ENCODE data around the gene JMJD4. TPM values are rescaled to one million over a fixed set of nuclear protein-coding genes. Genes with fewer than 3 reads are reported as not detected.
A peak's percentile ranks its signal among the peaks of the same experiment; 100 is the strongest.

JMJD4 gene
- total RNA-seq, 1 donor from 2014 or later: 13.4 TPM

DNA sequence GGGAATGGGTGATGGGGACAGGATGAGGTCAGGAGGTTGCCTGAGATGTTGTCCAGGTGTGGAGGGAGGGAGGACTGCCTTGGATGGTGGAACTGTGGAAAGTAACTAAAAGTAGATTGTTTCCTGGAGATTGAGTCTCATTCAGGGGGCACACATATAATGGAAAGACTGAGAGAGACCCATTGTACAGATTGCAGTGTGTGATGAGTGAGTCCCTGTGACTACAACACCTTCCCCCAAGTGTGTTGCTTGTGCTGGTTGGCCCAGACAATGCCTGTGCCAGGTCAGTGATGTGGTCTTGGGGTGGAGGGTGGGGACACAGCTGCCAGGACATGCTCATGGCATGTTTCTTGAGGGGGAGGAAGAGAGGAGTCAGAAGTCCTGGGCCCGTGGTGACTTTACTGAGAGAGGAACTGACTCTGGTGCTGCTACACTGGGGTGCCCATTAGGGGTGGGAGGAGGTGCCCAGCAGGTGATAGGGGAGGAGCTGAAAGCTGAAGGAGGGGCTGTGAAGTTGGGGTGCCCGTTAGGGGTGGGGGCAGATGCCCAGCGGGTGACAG lies 5.4 kb upstream of the JMJD4 start:
- Mint-ChIP-seq H3K4me3 (ENCODE audit: unreplicated experiment) (peak overlapping the region; percentile 60), H3K9me3 (ENCODE audit: unreplicated experiment) (no peaks in the 10 kb centered on the region), H3K36me3 (ENCODE audit: low read depth, unreplicated experiment) (peaks cover 5% of the 10 kb centered on the region), H3K27me3 (ENCODE audit: unreplicated experiment) (peaks cover 17% of the 10 kb centered on the region), H3K4me1 (ENCODE audit: unreplicated experiment) (peaks cover 2% of the 10 kb centered on the region), H3K27ac (ENCODE audit: unreplicated experiment) (no peak overlapping the region)
- TF ChIP-seq, protein P1, sequence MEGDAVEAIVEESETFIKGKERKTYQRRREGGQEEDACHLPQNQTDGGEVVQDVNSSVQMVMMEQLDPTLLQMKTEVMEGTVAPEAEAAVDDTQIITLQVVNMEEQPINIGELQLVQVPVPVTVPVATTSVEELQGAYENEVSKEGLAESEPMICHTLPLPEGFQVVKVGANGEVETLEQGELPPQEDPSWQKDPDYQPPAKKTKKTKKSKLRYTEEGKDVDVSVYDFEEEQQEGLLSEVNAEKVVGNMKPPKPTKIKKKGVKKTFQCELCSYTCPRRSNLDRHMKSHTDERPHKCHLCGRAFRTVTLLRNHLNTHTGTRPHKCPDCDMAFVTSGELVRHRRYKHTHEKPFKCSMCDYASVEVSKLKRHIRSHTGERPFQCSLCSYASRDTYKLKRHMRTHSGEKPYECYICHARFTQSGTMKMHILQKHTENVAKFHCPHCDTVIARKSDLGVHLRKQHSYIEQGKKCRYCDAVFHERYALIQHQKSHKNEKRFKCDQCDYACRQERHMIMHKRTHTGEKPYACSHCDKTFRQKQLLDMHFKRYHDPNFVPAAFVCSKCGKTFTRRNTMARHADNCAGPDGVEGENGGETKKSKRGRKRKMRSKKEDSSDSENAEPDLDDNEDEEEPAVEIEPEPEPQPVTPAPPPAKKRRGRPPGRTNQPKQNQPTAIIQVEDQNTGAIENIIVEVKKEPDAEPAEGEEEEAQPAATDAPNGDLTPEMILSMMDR (IDR thresholded peaks at IDR 0.05; ENCODE audit: unreplicated experiment): no peak
- DNase-seq (ENCODE audit: low spot score): no peak

DNA sequence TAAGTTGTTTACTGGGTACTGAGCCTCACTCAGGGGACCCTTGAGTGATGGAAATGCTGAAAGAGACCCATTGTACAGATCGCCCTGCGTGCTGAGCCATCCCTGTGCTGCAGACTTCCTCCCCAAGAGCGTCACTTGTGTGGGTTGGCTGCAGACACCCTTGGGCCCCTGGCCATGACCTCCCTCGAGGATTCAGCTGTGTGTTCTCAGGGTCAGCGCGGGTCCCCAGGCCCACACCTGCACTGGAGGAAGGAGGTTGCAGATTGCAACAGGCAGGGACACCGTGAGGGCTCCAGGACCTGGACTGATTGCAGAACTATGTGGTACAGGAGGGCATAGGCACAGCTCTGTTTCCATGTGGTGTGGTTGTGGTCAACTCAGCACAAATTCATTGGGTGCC lies 4.5 kb upstream of the JMJD4 start:
- no peak overlapping the region for H3K27ac Mint-ChIP-seq (ENCODE audit: unreplicated experiment)
- H3K36me3 Mint-ChIP-seq (ENCODE audit: low read depth, unreplicated experiment): peaks cover 5% of the 10 kb centered on the region
- H3K27me3 Mint-ChIP-seq (ENCODE audit: unreplicated experiment): peaks cover 16% of the 10 kb centered on the region
- no peak for DNase-seq (ENCODE audit: low spot score)
- peaks cover 3% of the 10 kb centered on the region for H3K4me1 Mint-ChIP-seq (ENCODE audit: unreplicated experiment)
- TF ChIP-seq, protein P1 (IDR thresholded peaks at IDR 0.05; ENCODE audit: unreplicated experiment): no peak
- no peak overlapping the region for H3K4me3 Mint-ChIP-seq (ENCODE audit: unreplicated experiment)
- no peaks in the 10 kb centered on the region for H3K9me3 Mint-ChIP-seq (ENCODE audit: unreplicated experiment)

DNA sequence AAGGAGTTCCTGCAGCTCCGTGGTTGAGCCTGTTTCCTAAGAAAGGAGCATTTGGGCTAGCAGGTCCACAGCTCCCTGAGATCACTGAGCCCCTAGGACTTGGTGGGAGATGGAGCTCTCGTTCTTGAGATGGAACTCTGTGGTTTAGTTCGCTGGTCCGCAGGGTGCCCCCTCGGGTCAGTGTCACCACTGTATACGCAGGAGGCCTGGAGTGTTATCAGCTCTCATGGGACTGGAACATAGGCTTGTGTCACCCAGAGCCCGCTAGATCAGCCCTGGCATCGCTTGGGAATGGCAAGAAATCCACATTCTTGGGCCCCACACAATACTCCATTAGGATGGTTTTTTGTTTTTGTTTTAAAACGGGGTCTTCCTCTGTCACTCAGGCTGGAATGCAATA lies 3.7 kb upstream of the JMJD4 start:
- Mint-ChIP-seq H3K9me3 (ENCODE audit: unreplicated experiment) (no peaks in the 10 kb centered on the region), H3K27ac (ENCODE audit: unreplicated experiment) (no peak overlapping the region), H3K27me3 (ENCODE audit: unreplicated experiment) (peaks cover 14% of the 10 kb centered on the region), H3K36me3 (ENCODE audit: low read depth, unreplicated experiment) (peaks cover 10% of the 10 kb centered on the region), H3K4me3 (ENCODE audit: unreplicated experiment) (no peak overlapping the region), H3K4me1 (ENCODE audit: unreplicated experiment) (peaks cover 8% of the 10 kb centered on the region)
- TF ChIP-seq, protein P1 (IDR thresholded peaks at IDR 0.05; ENCODE audit: unreplicated experiment): no peak
- no peak for DNase-seq (ENCODE audit: low spot score)

GRCh38 chr1:227736814-227737432 lies 1.8 kb upstream of the JMJD4 start:
- Mint-ChIP-seq H3K4me3 (ENCODE audit: unreplicated experiment) (peak overlapping the region; percentile 69), H3K27ac (ENCODE audit: unreplicated experiment) (no peak overlapping the region), H3K4me1 (ENCODE audit: unreplicated experiment) (peaks cover 10% of the 10 kb centered on the region), H3K36me3 (ENCODE audit: low read depth, unreplicated experiment) (peaks cover 10% of the 10 kb centered on the region), H3K27me3 (ENCODE audit: unreplicated experiment) (peaks cover 13% of the 10 kb centered on the region), H3K9me3 (ENCODE audit: unreplicated experiment) (no peaks in the 10 kb centered on the region)
- TF ChIP-seq, protein P1 (IDR thresholded peaks at IDR 0.05; ENCODE audit: unreplicated experiment): no peak
- DNase-seq (ENCODE audit: low spot score): no peak

DNA sequence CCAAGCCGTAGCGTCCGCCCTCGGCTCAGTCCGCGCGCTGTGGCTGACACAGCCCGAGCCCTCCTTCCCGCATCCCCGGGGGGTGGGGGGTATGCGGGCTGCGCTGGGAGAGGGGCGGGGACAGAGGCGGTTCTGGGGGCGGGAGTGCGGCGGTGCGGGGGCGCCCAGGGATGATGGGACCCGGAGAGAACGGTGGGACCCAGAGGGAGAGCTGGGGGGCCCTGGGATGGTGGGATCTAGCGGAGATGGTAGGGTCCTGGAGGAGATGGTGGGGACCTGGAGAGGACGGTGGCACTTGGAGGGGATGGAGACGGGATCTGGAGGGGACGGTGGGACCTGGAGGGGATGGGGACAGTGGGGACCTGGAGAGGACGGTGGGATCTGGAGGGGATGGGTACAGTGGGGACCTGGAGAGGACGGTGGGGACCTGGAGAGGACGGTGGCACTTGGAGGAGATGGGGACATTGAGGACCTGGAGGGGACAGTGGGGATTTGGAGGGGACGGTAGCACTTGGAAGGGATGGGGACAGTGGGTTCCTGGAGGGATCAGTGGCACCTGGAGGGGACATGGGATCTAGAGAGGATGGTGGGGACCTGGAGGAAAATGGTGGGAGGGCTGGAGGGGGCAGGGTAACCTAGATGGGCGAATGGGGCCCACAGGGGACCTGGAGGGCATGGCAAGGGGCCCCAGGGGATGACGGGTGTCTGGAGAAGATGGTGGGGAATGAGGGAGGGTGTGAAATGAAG lies 610 bp upstream of the JMJD4 start:
- peak overlapping the region; percentile 95 for H3K4me3 Mint-ChIP-seq (ENCODE audit: unreplicated experiment)
- peak overlapping the region; percentile 52 for H3K27ac Mint-ChIP-seq (ENCODE audit: unreplicated experiment)
- no peaks in the 10 kb centered on the region for H3K9me3 Mint-ChIP-seq (ENCODE audit: unreplicated experiment)
- peaks cover 10% of the 10 kb centered on the region for H3K36me3 Mint-ChIP-seq (ENCODE audit: low read depth, unreplicated experiment)
- peaks cover 8% of the 10 kb centered on the region for H3K4me1 Mint-ChIP-seq (ENCODE audit: unreplicated experiment)
- H3K27me3 Mint-ChIP-seq (ENCODE audit: unreplicated experiment): peaks cover 11% of the 10 kb centered on the region
- DNase-seq (ENCODE audit: low spot score): no peak
- TF ChIP-seq, protein P1 (IDR thresholded peaks at IDR 0.05; ENCODE audit: unreplicated experiment): no peak

Data from endothelial cell (in vitro differentiated cells).